HepG2 (cell line): ENCODE measurements around the gene PEX14.

ENCODE experiments used
- CTCF ChIP-seq: sonication (generic); formaldehyde crosslinking; IDR thresholded peaks from 2 replicates; pipeline ENCODE4 v1.5.0; 2020; ENCODE audit warnings: mild to moderate bottlenecking, missing genetic modification reagents, moderate library complexity
- NFYB ChIP-seq: sonication (generic); formaldehyde crosslinking; IDR thresholded peaks from 2 replicates; pipeline ENCODE4 v1.4.0; 2020; ENCODE audit warnings: missing genetic modification reagents
- PATZ1 ChIP-seq: sonication (generic); formaldehyde crosslinking; IDR thresholded peaks from 2 replicates; pipeline ENCODE4 v1.4.0; 2020; ENCODE audit warnings: missing genetic modification reagents
- THAP7 ChIP-seq: sonication (generic); formaldehyde crosslinking; IDR thresholded peaks from 2 replicates; pipeline ENCODE4 v1.8.1; 2023; ENCODE audit warnings: mild to moderate bottlenecking, missing genetic modification reagents
- YY1 ChIP-seq: IDR thresholded peaks from 2 replicates; pipeline ENCODE4 v1.6.1; 2011; ENCODE audit warnings: low read length, low read depth, moderate library complexity, mild to moderate bottlenecking; ENCODE audit not compliant: insufficient read depth, insufficient replicate concordance
- ZNF800 ChIP-seq: sonication (generic); formaldehyde crosslinking; IDR thresholded peaks from 2 replicates; pipeline ENCODE4 v1.4.0; 2020; ENCODE audit warnings: missing genetic modification reagents
- TF ChIP-seq, protein P1 (sequence below): sonication (generic); formaldehyde crosslinking; conservative IDR thresholded peaks from 2 replicates; pipeline ENCODE4 v1.8.0; 2022; ENCODE audit warnings: mild to moderate bottlenecking, moderate library complexity, missing genetic modification reagents

DNA sequence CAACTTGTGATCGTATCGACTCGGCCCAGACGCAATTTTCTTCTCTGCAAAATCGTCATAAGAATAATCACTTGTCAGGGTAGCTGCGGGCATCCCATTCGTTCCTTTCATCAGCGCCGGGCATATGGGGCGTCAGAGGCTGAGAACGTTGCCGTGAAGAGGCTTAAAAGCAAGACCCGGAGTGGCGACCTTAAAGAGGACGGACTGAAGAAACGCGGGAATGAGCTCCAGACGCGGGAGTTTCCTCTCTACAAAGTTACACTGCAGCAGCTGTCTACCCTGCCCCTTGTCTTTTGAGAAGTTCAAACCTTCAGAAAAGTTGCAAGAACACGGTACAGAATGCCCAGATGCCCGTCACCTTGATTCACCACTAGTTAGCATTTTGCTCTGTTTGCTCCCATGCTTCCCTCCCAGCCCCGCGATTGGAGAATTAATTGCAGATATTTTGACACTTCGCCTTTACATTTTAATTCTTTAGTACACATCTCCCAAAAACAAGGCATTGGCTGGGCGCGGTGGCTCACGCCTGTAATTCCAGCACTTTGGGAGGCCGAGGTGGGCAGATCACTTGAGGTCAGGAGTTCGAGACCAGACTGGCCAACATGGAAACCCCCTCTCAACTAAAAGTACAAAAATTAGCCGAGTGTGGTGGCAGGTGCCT lies 43.5 kb upstream of the PEX14 start:
- TF ChIP-seq CTCF (CRISPR knock-in tag): no peak
- TF ChIP-seq YY1: no peak
- no peak for TF ChIP-seq ZNF800
- TF ChIP-seq, protein P1, sequence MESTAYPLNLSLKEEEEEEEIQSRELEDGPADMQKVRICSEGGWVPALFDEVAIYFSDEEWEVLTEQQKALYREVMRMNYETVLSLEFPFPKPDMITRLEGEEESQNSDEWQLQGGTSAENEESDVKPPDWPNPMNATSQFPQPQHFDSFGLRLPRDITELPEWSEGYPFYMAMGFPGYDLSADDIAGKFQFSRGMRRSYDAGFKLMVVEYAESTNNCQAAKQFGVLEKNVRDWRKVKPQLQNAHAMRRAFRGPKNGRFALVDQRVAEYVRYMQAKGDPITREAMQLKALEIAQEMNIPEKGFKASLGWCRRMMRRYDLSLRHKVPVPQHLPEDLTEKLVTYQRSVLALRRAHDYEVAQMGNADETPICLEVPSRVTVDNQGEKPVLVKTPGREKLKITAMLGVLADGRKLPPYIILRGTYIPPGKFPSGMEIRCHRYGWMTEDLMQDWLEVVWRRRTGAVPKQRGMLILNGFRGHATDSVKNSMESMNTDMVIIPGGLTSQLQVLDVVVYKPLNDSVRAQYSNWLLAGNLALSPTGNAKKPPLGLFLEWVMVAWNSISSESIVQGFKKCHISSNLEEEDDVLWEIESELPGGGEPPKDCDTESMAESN (CRISPR knock-in tag): no peak
- no peak for TF ChIP-seq NFYB (CRISPR knock-in tag)
- TF ChIP-seq THAP7: 0 out of 2 replicates have a peak, but pooled peaks have one; percentile 67
- TF ChIP-seq PATZ1 (CRISPR knock-in tag): no peak
